ENCODE data around the gene PHF14. TPM values are rescaled to one million over a fixed set of nuclear protein-coding genes. Genes with fewer than 3 reads are reported as not detected.

PHF14 gene
- polyA plus RNA-seq, 1 donor from 2014 or later = 139 TPM

GRCh38 chr7:11130601-11131000 lies 156.9 kb downstream of the PHF14 start:
- Histone ChIP-seq H3K79me2 (replicated peaks; ENCODE audit: insufficient read depth, low read length) (no peaks in the 10 kb centered on the region), H3K36me3 (ENCODE audit: insufficient read depth, low read length) (no peaks in the 10 kb centered on the region), H3F3A (ENCODE audit: insufficient read depth, low read length, poor library complexity, severe bottlenecking) (no peaks in the 10 kb centered on the region), H3K4me3 (ENCODE audit: low read length) (no peak overlapping the region), H3K9me3 (ENCODE audit: low read length) (no peaks in the 10 kb centered on the region), H3K27me3 (ENCODE audit: insufficient read depth, low read depth, low read length) (no peaks in the 10 kb centered on the region), H3K9ac (ENCODE audit: low read length) (no peak overlapping the region), H3K9me2 (ENCODE audit: insufficient read depth, low read length) (no peaks in the 10 kb centered on the region), H3K27ac (ENCODE audit: low read length) (no peak overlapping the region), H4K20me1 (ENCODE audit: insufficient read depth) (no peaks in the 10 kb centered on the region), H2AFZ (ENCODE audit: low read depth, low read length) (no peak overlapping the region), H3K4me2 (ENCODE audit: low read length) (no peak overlapping the region)
- TF ChIP-seq MXI1 (conservative IDR thresholded peaks at IDR 0.05; ENCODE audit: poor library complexity, severe bottlenecking) (no peak), RAD21 (conservative IDR thresholded peaks at IDR 0.05) (no peak), EZH2 (IDR thresholded peaks at IDR 0.05; ENCODE audit: borderline replicate concordance, insufficient read depth, low read length, poor library complexity, severe bottlenecking) (no peak), EP300 (conservative IDR thresholded peaks at IDR 0.05; ENCODE audit: poor library complexity, severe bottlenecking) (no peak), TAF1 (IDR thresholded peaks at IDR 0.05; ENCODE audit: low read depth) (no peak), CTCF (IDR thresholded peaks at IDR 0.05; ENCODE audit: poor library complexity, severe bottlenecking) (no peak), REST (IDR thresholded peaks at IDR 0.05; ENCODE audit: borderline replicate concordance) (no peak), SMC3 (conservative IDR thresholded peaks at IDR 0.05; ENCODE audit: poor library complexity) (no peak), POLR2AphosphoS5 (IDR thresholded peaks at IDR 0.05) (no peak)

- TF ChIP-seq RAD21 (conservative IDR thresholded peaks at IDR 0.05) (no peak), MXI1 (conservative IDR thresholded peaks at IDR 0.05; ENCODE audit: poor library complexity, severe bottlenecking) (no peak), SMC3 (conservative IDR thresholded peaks at IDR 0.05; ENCODE audit: poor library complexity) (no peak), POLR2AphosphoS5 (IDR thresholded peaks at IDR 0.05) (no peak), CTCF (IDR thresholded peaks at IDR 0.05; ENCODE audit: poor library complexity, severe bottlenecking) (no peak), REST (IDR thresholded peaks at IDR 0.05; ENCODE audit: borderline replicate concordance) (no peak), EZH2 (IDR thresholded peaks at IDR 0.05; ENCODE audit: borderline replicate concordance, insufficient read depth, low read length, poor library complexity, severe bottlenecking) (no peak), EP300 (conservative IDR thresholded peaks at IDR 0.05; ENCODE audit: poor library complexity, severe bottlenecking) (no peak), TAF1 (IDR thresholded peaks at IDR 0.05; ENCODE audit: low read depth) (no peak)
- Histone ChIP-seq H3K9me3 (ENCODE audit: low read length) (no peaks in the 10 kb centered on the region), H3K79me2 (replicated peaks; ENCODE audit: insufficient read depth, low read length) (no peaks in the 10 kb centered on the region), H2AFZ (ENCODE audit: low read depth, low read length) (no peak overlapping the region), H3K27ac (ENCODE audit: low read length) (no peak overlapping the region), H3K36me3 (ENCODE audit: insufficient read depth, low read length) (no peaks in the 10 kb centered on the region), H3K4me3 (ENCODE audit: low read length) (no peak overlapping the region), H3K4me2 (ENCODE audit: low read length) (no peak overlapping the region), H3K27me3 (ENCODE audit: insufficient read depth, low read depth, low read length) (no peaks in the 10 kb centered on the region), H3K9me2 (ENCODE audit: insufficient read depth, low read length) (no peaks in the 10 kb centered on the region), H3K9ac (ENCODE audit: low read length) (no peak overlapping the region), H3F3A (ENCODE audit: insufficient read depth, low read length, poor library complexity, severe bottlenecking) (no peaks in the 10 kb centered on the region), H4K20me1 (ENCODE audit: insufficient read depth) (no peaks in the 10 kb centered on the region)
These were observed 159.8 kb downstream of the PHF14 start for GRCh38 chr7:11133436-11133959.
